GM21529 (cell line): ENCODE results near the gene AMER1.
"Not testable (repeated sequence)": the region's sequence is repeated elsewhere in the genome, so short reads cannot be mapped to it uniquely, and the experiment has no call there.

Experiments used
- ATAC-seq: cut with Tn5 transposase; IDR thresholded peaks from one replicate; pipeline ENCODE4 v1.9.1; 2021; ENCODE audit not compliant: unreplicated experiment

The AMER1 gene

GRCh38 chrX:64205441-64205734, at the start of gene AMER1:
Gene AMER1, minus strand, starts transcription at chrX:64205708. Its CDS starts 12,422 bp downstream, at chrX:64193286.
- peak; percentile 41 for ATAC-seq

DNA sequence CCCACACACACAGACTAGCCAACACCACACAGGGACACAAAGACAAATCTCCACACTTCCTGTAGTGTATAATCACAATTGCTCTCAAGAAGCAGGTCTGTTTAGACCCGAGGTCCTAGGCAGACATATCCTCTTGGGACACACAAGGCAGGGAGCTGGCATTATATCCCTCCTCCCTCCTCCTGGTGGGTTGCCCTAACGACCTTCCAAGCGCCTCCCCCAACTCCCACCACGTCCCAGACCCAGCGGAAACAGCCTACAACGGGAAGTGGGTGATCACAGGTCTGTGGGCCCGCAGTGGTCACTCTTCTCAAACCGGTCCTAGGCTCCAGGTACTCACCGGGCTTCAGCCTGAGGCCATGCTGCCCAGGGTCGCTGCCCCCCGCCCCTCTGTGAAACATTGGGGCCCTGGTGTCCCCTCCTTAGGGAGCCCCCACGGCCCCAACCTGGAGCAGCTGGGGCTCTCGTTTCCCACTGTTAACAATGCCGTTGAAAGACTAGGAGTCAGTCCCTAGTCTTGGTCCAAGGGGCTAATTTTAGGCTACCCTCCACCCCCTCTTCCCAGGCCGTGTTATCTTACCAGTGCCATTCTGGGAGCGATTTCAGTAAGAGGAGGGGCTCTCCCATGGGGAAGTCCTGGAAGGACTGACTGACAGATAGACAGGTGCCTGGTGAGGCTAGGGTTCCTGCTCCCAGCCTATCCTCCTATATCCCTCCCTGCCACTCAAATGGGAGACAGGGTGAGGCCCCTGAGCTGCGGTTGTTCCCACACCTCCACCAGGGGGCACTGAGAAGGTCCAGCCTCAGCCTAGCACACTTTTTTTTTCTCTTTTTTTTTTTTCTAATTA, 24.8 kb upstream of the AMER1 start, which contains the start of gene ASB12:
ASB12 (minus strand) TSS at position 485 of the 848 bp plus-strand sequence. CDS start 4,957 bp downstream, outside the sequence.
- ATAC-seq = no peak

GRCh38 chrX:64229154-64229553, 23.6 kb upstream of the AMER1 start:
- ATAC-seq = no peak

GRCh38 chrX:64218023-64218422, 12.5 kb upstream of the AMER1 start:
- no peak for ATAC-seq

GRCh38 chrX:64213989-64214388, 8.5 kb upstream of the AMER1 start:
- not testable (repeated sequence) for ATAC-seq

DNA sequence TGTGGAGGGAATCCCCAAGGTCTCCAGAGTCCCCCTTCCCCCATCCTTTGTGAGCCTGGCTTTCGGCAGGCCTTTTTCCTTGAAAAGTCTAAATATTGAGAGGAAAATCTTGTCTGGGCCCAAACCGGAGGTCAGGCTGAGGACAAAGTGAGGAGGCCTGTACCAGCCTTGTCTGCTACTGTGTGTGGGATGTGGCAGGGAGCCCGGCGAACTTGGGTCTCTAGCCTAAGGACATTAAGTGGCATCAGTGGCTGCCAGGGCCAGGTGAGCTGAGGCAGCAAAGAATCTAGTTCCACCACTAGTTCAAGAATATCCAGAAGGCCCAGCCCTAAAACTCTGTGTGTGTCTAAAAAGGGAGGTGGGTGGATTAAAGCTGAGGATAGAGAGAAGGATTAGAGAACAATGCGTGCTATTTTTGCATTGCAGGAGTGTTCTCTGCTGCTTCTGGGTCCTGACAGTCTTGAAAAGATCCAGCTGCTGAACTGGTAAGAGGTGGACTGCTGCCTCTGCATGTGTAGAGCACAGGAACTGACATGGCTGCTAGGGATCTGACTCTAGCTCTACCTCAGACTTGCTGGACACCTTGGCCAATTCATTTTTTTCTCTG, 1.2 kb upstream of the AMER1 start:
- ATAC-seq = no peak

- ATAC-seq = peak; percentile 87
These were observed 410 bp upstream of the AMER1 start for GRCh38 chrX:64205735-64206501.

DNA sequence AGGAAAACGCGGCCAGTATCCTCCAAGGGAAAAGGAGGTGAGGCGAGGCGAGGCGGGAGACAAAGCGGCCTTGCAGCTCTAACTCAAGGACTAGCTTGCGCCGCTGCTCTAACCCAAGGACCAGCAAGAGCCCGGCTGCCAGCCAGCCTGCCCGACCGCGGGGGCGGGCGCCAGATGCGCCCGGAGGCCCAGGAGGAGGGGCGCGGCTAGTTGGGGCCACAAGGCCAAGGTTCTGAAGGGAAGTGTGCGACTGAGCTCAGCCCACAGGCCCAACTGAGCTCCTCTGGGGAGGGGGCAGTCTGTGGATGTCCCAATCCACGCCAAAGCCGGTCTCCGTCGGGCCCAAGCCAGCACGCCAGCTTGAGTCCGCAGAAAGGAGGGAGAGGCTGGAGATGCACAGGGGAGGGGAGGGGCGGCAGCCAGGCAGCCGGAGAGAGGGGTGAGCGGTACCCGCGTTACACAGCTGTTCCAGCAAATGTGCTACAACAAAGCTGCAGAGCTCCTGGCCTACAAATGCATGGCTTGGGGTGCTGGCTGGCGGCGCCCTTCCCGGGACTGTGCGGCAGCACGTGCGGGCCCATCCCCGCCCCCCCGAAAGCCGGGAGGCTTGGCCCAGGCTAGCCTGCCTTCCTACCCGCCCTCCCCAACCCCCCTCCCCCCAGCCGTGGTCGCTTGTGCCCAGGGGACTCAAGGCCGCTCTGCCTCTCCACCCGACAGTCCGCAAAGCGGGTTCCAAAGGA, 637 bp downstream of the AMER1 start:
- peak; percentile 13 for ATAC-seq

DNA sequence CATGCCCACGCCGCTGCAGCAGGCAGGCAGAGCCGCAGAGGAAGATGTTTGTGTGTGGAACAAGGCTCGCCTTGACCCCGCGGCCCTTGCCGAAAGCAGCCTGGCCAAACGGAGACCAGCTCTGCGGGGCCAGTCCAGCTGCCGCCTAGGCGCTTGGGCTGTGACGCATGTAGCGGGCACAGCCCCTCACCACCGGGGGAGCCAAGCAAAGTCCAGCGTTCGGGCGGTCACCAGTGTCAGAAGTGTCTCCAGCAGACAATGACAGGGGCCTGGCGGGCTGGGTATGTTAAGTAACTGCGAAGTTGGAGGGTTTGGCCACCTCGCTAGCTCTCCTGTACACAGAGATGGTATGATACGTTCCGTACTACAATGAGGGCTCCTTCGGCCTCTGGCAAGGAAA, 1.3 kb downstream of the AMER1 start:
- no peak for ATAC-seq

GRCh38 chrX:64202808-64203325, 2.6 kb downstream of the AMER1 start:
- no peak for ATAC-seq

DNA sequence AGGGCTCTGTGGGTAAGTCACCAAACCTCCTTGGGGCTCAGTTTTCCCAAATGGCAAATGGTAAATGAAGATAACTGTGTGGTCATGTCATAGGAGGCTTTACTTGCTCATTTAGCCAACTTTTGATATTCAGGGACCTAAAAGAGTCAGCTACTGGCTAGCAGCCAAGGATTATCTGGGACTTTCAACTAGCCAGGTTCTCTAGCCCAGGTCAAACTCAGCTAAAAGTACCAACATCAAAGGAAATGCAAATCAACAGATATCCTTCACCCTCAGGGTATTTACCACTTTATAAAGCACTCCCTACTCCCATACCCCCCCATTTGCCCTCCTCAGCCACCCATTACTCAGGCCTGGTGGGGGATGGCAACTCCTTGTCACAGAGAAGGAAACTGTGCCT, 7.5 kb downstream of the AMER1 start:
- no peak for ATAC-seq

DNA sequence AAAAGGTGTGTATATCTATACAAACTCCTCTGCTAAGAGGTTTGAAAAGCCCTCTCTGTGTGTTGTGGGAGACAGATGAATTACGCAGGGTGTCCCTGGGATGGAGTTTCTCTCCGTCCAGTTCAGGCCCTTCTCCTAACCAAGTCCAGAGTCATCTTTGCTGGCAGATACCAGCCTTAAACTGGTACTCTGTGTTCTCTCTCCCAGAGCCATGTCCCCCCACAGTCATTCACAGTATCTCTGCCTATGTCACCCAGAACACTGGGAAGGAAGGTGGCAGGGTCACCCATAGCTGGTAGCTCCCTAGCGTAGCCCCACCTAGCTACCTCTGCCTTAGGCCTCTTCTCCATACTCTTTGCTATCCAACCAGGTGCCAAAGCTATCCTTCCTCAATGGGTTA, 8.9 kb downstream of the AMER1 start:
- no peak for ATAC-seq

DNA sequence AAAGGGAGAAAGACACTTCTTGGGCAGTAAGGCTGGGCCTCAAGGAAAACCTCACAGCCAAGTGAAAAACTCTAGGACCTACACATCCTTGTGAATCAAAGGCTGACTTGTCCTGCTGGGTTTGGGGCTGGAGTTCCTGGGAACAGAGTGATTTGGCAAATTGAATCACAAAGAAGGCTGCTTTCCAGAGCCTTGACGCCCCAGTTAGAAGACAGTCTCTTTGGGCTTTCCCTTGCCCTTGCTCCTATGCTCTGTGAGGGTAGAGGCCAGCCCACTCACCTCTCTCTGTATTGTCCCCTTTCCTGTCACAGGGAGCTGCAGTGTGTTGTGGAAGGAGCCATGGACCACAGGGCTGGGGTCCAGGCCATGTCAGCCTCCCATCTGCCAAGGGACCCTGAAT, 9.6 kb downstream of the AMER1 start:
- ATAC-seq = no peak

GRCh38 chrX:64192673-64193072, 12.8 kb downstream of the AMER1 start:
- no peak for ATAC-seq

DNA sequence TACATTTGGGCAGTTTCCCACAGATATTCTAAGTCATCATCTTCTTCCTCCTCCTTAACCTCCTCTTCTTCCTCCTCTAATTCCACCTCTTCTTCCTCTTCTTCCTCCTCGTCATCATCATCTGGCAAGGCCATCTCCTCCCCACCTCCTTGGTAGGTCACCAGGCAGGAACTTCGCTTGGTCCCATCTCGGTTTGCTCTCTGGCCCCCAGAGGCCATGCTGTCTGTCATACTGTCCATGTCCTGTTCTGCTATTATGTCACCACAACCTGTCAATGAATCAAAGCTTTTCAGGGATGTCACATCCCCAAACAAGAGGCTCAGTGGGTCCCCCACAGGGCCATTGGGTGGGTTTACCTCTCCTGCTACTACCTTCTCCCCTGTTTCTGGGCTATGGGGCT, 13.5 kb downstream of the AMER1 start:
- no peak for ATAC-seq

- no peak for ATAC-seq
These were observed 14.1 kb downstream of the AMER1 start for GRCh38 chrX:64191281-64192010.

GRCh38 chrX:64190136-64190740, 15.3 kb downstream of the AMER1 start:
- no peak for ATAC-seq

DNA sequence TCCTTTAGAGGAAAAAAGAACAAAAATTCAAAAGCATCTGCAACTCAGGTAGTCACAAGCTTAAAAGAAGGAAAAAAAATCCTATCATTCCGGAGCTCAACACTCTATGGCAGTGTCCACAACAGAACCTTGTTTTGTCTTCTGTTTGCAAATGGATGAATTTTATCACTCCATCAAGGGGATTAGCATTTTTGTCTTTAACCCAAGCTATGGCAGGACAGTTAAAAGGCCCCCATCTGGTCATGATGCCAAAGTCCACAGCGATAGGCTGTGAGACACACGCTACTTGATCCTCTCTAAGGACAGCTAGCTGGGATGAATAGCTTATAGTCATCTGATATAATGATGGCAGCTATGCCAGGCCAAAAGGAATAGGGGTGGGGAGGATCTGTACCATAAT, 16.6 kb downstream of the AMER1 start:
- no peak for ATAC-seq

GRCh38 chrX:64187762-64188150, 17.8 kb downstream of the AMER1 start:
- ATAC-seq = no peak
